ENCODE data around the gene FBXO22. TPM values are rescaled to one million over a fixed set of nuclear protein-coding genes. Genes with fewer than 3 reads are reported as not detected.
"Not testable (repeated sequence)": the region's sequence is repeated elsewhere in the genome, so short reads cannot be mapped to it uniquely, and the experiment has no call there.

Gene FBXO22
- 71.8 and 78.6 TPM in 2 replicates for total RNA-seq (2014; rRNA removed; shearing (Covaris generic))
- polyA plus RNA-seq (2015; cell fraction: cytosol; rRNA removed): 58.9 and 61.0 TPM in 2 replicates
- polyA plus RNA-seq (2015; cell fraction: nucleus; rRNA removed): 63.3 and 75.1 TPM in 2 replicates

GRCh38 chr15:75903331-75904239, at the start of gene FBXO22:
TSS of gene FBXO22 (plus strand) at chr15:75903878. CDS start at chr15:75903964, 86 bp downstream.
- DNase-seq (ENCODE audit: low read depth): peak; percentile 89

- no peak for DNase-seq (ENCODE audit: low read depth)
Measured at GRCh38 chr15:75857886-75858285, 45.8 kb upstream of the FBXO22 start.

- DNase-seq (ENCODE audit: low read depth): no peak
Measured at GRCh38 chr15:75861750-75862402, 41.8 kb upstream of the FBXO22 start.

- DNase-seq (ENCODE audit: low read depth): no peak
Measured at GRCh38 chr15:75862796-75863195, 40.9 kb upstream of the FBXO22 start.

GRCh38 chr15:75864213-75865059, 39.2 kb upstream of the FBXO22 start:
- no peak for DNase-seq (ENCODE audit: low read depth)

GRCh38 chr15:75866045-75866444, 37.6 kb upstream of the FBXO22 start:
- DNase-seq (ENCODE audit: low read depth): not testable (repeated sequence)

GRCh38 chr15:75866916-75867315, 36.8 kb upstream of the FBXO22 start:
- no peak for DNase-seq (ENCODE audit: low read depth)

GRCh38 chr15:75867449-75867848, 36.2 kb upstream of the FBXO22 start:
- DNase-seq (ENCODE audit: low read depth): no peak

- DNase-seq (ENCODE audit: low read depth): no peak
Measured at GRCh38 chr15:75868019-75868418, 35.7 kb upstream of the FBXO22 start.

- no peak for DNase-seq (ENCODE audit: low read depth)
Measured at GRCh38 chr15:75869446-75869845, 34.2 kb upstream of the FBXO22 start.

- DNase-seq (ENCODE audit: low read depth): not testable (repeated sequence)
Measured at GRCh38 chr15:75871589-75871988, 32.1 kb upstream of the FBXO22 start.

- no peak for DNase-seq (ENCODE audit: low read depth)
Measured at GRCh38 chr15:75872403-75872990, 31.2 kb upstream of the FBXO22 start.

- DNase-seq (ENCODE audit: low read depth): no peak
Measured at GRCh38 chr15:75884041-75884440, 19.6 kb upstream of the FBXO22 start.

GRCh38 chr15:75887178-75887577, 16.5 kb upstream of the FBXO22 start:
- no peak for DNase-seq (ENCODE audit: low read depth)

GRCh38 chr15:75891895-75892294, 11.8 kb upstream of the FBXO22 start:
- peak; percentile 95 for DNase-seq (ENCODE audit: low read depth)

GRCh38 chr15:75895731-75896130, 7.9 kb upstream of the FBXO22 start:
- no peak for DNase-seq (ENCODE audit: low read depth)

- no peak for DNase-seq (ENCODE audit: low read depth)
Measured at GRCh38 chr15:75900577-75900976, 3.1 kb upstream of the FBXO22 start.

- DNase-seq (ENCODE audit: low read depth): no peak
Measured at GRCh38 chr15:75902129-75902557, 1.5 kb upstream of the FBXO22 start.

GRCh38 chr15:75905231-75905630, 1.6 kb downstream of the FBXO22 start:
- DNase-seq (ENCODE audit: low read depth): no peak

GRCh38 chr15:75910355-75910754, 6.7 kb downstream of the FBXO22 start:
- DNase-seq (ENCODE audit: low read depth): not testable (repeated sequence)

GRCh38 chr15:75916978-75917377, 13.3 kb downstream of the FBXO22 start:
- DNase-seq (ENCODE audit: low read depth): no peak

Measured in HT1080 (cell line).